ENCODE data around the gene FBH1.
A peak's percentile ranks its signal among the peaks of the same experiment; 100 is the strongest.
"Not testable (repeated sequence)": the region's sequence is repeated elsewhere in the genome, so short reads cannot be mapped to it uniquely, and the experiment has no call there.

Gene FBH1

DNA sequence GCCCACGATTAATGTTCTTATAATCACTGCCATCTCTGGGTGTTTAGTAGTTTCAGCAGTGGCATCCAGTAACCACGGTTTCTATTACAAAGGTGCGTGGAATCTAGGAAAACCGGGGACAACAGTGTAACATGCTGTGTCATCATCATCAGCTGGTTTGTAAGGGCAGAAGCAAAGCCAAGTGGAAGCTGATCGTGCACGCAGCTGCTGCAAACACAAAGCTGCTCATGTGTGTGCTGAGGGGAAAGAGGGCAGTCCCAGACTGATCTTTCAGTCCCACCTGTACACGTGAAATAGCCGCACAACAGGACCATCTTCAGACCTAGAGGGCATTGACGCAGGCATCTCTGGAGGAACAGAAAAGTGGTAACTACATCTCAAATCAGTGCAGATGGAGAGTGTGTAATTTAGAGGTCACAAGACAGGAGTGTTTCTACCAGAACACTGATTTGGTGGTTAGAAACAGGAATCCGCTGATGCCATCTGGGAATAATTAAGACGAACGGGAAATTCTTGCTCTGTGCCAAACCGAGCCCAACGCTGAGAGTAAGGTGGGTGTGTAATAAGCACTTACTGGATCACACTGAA, 13.8 kb upstream of the FBH1 start:
- no peak for DNase-seq (ENCODE audit: low spot score)

DNA sequence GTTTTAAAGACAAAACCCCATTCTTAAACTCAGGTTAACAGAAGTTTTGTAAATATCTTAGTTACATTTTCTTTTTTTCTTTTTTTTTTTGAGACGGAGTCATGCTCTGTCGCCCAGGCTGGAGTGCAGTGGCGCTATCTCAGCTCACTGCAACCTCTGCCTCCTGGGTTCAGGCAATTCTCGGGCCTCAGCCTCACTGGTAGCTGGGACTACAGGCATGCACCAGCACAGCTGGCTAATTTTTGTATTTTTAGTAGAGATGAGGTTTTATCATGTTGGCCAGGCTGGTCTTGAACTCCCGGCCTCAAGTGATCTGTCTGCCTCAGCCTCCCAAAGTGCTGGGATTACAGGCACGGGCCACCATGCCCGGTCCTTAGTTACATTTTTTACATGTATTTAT, 13.0 kb upstream of the FBH1 start:
- DNase-seq (ENCODE audit: low spot score): not testable (repeated sequence)

- no peak for DNase-seq (ENCODE audit: low spot score)
Observed at GRCh38 chr10:5882961-5883360, 7.1 kb upstream of the FBH1 start.

GRCh38 chr10:5885619-5886018, 4.4 kb upstream of the FBH1 start:
- DNase-seq (ENCODE audit: low spot score): no peak

DNA sequence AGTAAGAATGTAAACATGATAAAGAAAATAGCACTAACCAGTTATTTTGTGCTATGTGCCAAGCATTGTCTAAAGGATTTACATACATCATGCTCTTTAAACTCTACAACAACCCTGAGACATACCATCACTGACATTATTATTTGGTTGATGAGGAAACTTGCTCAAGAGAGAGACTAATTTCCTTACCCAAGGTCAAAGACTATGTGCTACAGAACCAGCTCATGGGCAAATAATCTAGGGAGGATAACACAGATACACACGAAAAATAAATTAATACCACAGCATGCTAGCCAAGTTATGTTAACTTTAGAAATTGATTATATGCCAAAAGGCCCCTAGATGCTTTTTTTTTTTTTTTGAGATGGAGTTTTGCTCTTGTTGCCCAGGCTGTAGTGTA, 3.0 kb upstream of the FBH1 start:
- DNase-seq (ENCODE audit: low spot score): no peak

GRCh38 chr10:5887641-5888040, 2.4 kb upstream of the FBH1 start:
- no peak for DNase-seq (ENCODE audit: low spot score)

- DNase-seq (ENCODE audit: low spot score): peak; percentile 17
Observed at GRCh38 chr10:5888351-5888750, 1.7 kb upstream of the FBH1 start.

DNA sequence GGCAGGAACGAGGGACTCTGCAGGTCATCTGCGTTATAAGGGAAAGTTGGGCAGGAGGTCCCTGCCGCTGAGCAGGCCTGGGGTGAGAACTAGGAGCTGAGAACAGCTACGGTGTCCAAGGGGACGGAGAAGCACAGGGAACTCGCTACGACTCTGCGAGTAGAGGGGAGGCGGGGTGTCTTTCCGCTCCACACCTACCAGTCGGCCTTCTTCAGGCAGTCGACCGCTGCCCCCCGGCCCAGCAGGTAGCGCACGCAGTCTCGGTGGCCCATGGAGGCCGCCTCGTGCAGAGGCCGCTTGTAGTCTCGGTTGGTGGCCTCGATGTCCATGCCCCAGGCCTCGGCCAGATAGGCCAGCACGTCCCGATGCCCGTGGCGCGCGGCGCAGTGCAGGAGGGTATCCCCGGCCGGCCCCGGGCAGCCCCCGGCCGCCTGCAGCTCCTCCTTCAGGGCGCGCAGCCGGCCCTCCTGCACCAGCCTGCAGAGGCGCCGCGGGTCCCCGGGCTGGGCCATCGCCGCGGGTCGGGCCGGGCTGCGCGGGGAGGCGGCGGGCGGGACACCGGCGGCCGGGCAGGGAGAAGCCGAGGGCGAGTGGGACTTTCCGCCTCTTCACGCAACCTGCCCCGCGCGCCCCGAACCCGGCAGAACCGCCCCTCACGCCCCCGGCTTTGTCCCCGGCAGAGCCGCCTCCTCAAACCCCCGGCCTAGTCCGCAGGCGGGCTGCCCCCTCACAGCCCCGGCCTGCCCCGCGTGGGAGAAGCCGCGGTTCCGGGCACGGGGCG, 1.0 kb upstream of the FBH1 start:
- no peak for DNase-seq (ENCODE audit: low spot score)

DNA sequence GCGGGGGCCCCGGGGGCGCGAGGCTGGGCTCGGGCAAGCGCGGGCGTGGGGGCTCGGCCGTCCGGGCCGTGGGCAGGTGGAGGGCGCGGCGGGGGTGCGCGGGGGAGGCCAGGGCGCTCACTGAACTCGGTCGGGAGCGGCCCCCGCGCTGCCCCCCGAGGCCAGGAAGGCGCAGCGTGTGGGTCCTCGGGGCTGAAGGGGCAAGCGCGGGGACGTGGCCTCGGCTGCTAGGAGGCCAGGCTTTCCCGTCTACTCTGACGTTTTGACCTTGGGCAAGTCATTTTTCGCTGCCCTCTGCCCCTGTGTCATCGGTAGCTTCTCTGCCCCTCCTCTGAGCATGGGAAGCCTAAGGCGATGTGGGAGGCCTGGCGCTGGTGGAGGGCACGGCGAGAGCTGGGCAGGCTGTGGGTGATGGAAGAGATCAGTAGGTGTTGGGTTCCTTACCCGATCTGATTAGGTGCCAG, 441 bp downstream of the FBH1 start:
- DNase-seq (ENCODE audit: low spot score): no peak

DNA sequence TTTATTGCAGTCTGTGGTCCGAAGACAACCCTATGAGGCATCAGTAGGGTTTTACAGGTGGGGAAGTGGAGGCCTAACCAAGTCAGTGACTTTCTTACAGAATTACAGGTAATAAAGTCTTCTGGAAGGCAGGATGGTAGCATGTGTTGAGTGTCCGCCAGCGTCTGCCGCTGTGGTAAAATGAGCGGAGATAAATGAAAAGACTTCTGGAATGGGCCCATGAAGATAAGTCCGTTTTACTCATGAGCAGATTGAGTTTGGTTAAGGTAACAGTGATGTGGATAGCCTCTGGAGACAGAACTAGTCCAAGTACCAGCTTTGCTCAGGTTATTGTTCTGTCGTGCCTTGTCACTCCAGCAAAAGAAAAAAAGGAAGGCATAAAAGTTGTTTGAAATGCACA, 966 bp downstream of the FBH1 start:
- no peak for DNase-seq (ENCODE audit: low spot score)

DNA sequence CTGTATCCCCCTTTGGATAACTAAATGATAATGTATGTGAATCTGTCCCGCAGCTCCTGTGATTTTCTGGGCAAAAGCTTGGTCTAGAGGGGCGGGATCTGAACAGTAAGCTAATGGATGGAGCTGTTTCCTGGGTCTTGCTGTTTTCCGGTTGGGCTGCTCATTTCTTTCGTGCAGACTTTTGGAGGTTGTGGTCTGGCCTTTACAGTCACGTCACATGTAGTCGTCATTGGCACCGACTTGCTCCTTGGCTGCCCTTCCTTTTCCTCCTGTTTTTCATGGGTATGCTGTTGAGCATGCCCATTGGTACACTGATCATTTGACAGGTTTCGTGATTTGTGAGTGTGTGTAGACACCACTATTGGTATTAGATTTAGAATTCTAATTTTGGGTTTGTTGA, 2.0 kb downstream of the FBH1 start:
- DNase-seq (ENCODE audit: low spot score): no peak

- no peak for DNase-seq (ENCODE audit: low spot score)
Observed at GRCh38 chr10:5893321-5893720, 3.3 kb downstream of the FBH1 start.

DNA sequence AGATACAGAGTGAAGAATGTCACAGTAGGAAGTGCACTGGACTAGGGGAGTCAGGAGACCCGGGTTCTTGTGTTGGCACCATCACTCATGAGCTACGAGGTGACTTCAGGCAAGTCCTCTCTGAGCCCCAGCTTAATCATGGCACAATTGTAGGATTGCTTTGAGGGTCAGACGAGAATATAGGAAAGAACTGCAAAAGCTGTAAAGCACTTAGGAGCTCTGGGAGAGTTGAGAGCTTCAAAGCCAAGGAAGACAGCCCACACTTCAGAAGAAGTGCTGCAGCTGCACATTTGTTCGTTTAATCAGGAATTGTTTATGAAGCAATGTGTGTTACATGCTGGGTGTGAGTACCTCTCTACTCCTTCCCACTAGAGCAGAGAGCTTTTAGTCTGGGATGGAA, 4.4 kb downstream of the FBH1 start:
- DNase-seq (ENCODE audit: low spot score): no peak

DNA sequence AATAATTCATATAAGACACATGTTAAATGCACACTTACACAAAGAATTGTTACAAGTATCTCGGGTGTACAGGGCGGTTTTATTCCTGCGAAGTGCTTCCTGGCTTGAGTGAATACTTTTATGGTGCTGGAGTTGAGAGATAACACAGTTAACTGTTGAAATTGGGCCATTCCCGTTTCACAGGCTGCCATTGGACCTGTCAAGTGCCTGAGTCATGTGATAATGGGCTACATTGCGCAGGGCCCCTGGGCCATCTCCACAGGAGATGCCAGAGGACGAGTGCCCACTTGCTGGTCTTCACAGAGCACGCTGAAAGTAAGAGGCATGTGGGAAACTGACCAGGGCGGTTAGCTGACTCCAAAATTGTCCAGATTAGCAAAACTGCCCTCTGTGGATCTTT, 4.8 kb downstream of the FBH1 start:
- DNase-seq (ENCODE audit: low spot score): no peak

GRCh38 chr10:5895365-5895764, 5.3 kb downstream of the FBH1 start:
- no peak for DNase-seq (ENCODE audit: low spot score)

- DNase-seq (ENCODE audit: low spot score): no peak
Observed at GRCh38 chr10:5895804-5896203, 5.8 kb downstream of the FBH1 start.

GRCh38 chr10:5896208-5897052, 6.4 kb downstream of the FBH1 start:
- no peak for DNase-seq (ENCODE audit: low spot score)

GRCh38 chr10:5897053-5897340, 7.0 kb downstream of the FBH1 start:
- DNase-seq (ENCODE audit: low spot score): no peak

GRCh38 chr10:5897504-5897903, 7.5 kb downstream of the FBH1 start:
- no peak for DNase-seq (ENCODE audit: low spot score)

GRCh38 chr10:5898163-5898562, 8.1 kb downstream of the FBH1 start:
- DNase-seq (ENCODE audit: low spot score): no peak

GRCh38 chr10:5900247-5900646, 10.2 kb downstream of the FBH1 start:
- no peak for DNase-seq (ENCODE audit: low spot score)

DNA sequence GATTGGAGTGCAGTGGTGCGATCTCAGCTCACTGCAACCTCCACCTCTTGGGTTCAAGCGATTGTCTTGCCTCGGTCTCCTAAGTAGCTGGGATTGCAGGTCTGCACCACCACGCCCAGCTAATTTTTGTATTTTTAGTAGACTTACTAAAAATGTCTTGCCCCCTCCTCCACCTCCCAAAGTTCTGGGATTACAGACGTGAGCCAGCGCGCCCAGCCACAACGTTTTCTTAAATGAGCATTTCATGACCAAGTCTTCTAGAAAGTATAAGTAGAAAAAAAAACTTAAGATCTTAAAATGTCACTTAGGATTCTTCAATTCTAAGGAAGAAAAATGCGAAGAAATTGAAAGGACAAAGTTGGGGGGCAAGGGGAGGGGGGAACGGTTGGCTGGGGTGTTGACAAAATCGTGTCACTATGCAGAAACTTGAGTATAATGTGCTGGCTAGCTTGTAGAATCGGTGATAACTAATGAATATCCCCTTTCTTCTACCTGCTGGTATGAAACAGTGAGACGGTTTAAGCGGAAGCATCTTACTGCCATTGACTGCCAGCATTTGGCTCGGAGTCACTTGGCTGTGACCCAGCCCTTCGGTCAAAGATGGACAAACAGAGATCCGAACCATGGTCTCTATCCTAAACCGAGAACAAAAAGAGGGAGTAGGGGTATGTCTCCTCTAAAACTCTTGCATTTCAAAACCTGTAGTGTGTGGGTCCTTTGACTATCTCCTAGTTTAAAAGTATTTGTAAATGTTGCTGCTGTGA, 12.7 kb downstream of the FBH1 start:
- DNase-seq (ENCODE audit: low spot score): peak; percentile 10
